ENCODE data around the gene C15orf61. TPM values are rescaled to one million over a fixed set of nuclear protein-coding genes. Genes with fewer than 3 reads are reported as not detected.
A peak's percentile ranks its signal among the peaks of the same experiment; 100 is the strongest.

C15orf61 gene
- polyA plus RNA-seq, 1 experiment = 3.2 TPM

DNA sequence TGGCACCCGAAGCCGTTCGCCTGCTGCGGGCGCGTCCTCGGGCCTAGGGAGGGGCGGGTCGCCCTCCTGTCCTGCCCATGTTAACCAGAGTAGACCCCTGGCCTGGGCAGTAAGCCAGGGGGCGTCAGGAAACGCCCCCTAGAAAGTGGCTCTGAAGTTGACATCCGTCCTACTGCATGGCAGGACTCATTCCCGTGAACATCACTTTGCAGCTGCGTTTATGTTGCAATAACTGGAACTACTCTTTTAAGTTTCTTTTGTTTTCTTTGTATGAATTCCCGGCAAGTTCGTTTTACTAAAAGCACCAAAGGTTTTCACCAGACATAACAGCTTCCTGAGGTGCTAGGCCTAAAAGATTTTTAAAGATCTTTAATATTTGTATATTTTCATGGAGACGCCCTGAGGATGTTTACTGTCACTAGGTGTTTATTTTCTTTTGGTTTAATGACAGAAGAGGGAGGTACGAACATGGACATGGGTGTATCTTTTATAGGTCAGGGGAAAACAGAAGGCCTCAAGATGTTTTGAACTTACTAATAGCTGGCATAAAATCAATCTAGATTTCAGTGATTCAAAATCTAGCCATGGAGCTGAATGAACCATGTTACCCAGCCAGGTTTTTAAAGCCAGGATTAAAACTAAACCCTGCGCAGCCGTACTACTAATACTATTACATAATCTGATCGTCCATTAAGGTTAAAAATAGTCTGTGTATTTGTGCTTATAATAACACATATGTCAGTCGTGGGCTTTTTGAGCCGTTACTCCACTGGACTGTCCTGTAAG is 1.0 kb downstream of the C15orf61 start:
- CTCF ChIA-PET = interaction anchor here (0.8 to 1.3 kb wide), 3 partner anchors 21 to 314 kb away, joined by 3 to 5 read pairs (median 4); no protein-coding TSS in a partner anchor
- no peak for DNase-seq (ENCODE audit: low read depth, low spot score)
- Histone ChIP-seq H3K27me3 (ENCODE audit: control insufficient read depth, insufficient read depth, low read length) (no peaks in the 10 kb centered on the region), H3K9me3 (ENCODE audit: control insufficient read depth, insufficient read depth, low read length) (no peaks in the 10 kb centered on the region; the same call in 1 of the 2 replicates), H3K27ac (ENCODE audit: low read depth, low read length) (peak overlapping the region; percentile 90), H3K4me3 (ENCODE audit: low read depth, low read length) (peak overlapping the region; percentile 82)
- TF ChIP-seq, protein P1, sequence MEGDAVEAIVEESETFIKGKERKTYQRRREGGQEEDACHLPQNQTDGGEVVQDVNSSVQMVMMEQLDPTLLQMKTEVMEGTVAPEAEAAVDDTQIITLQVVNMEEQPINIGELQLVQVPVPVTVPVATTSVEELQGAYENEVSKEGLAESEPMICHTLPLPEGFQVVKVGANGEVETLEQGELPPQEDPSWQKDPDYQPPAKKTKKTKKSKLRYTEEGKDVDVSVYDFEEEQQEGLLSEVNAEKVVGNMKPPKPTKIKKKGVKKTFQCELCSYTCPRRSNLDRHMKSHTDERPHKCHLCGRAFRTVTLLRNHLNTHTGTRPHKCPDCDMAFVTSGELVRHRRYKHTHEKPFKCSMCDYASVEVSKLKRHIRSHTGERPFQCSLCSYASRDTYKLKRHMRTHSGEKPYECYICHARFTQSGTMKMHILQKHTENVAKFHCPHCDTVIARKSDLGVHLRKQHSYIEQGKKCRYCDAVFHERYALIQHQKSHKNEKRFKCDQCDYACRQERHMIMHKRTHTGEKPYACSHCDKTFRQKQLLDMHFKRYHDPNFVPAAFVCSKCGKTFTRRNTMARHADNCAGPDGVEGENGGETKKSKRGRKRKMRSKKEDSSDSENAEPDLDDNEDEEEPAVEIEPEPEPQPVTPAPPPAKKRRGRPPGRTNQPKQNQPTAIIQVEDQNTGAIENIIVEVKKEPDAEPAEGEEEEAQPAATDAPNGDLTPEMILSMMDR (IDR thresholded peaks at IDR 0.05; ENCODE audit: low read depth, low read length) = no peak
- POLR2A ChIA-PET = interaction anchor here (0.5 to 1.5 kb wide), 4 partner anchors 11 to 264 kb away, joined by 3 to 4 read pairs (median 3); partner anchors contain the start of gene MAP2K5

DNA sequence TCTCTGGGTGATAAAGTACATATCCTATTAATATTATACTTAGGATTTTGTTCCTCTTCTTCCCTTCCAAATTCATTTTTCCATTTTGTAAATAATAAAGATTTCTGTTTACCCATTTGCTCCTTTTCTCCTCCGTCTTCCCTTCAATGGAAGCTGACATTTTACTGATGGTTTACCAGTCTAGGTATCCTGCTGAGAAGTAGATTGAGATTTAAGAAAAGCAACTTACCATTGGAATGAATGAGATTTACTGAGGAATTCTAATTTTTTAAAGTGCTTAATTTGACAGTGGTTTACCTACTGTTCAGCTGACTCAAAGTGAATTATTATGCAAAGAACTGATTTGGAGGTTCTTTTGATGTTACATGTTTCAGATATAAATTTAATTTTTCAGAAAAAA is 2.4 kb downstream of the C15orf61 start:
- Histone ChIP-seq H3K9me3 (ENCODE audit: control insufficient read depth, insufficient read depth, low read length) (no peaks in the 10 kb centered on the region; the same call in 1 of the 2 replicates), H3K27ac (ENCODE audit: low read depth, low read length) (no peak overlapping the region), H3K27me3 (ENCODE audit: control insufficient read depth, insufficient read depth, low read length) (no peaks in the 10 kb centered on the region), H3K4me3 (ENCODE audit: low read depth, low read length) (peak overlapping the region; percentile 82; the same call in 1 of the 2 replicates)
- ChIA-PET POLR2A (no interaction called here), CTCF (no interaction called here)
- TF ChIP-seq, protein P1 (IDR thresholded peaks at IDR 0.05; ENCODE audit: low read depth, low read length) = no peak
- DNase-seq (ENCODE audit: low read depth, low spot score) = no peak

DNA sequence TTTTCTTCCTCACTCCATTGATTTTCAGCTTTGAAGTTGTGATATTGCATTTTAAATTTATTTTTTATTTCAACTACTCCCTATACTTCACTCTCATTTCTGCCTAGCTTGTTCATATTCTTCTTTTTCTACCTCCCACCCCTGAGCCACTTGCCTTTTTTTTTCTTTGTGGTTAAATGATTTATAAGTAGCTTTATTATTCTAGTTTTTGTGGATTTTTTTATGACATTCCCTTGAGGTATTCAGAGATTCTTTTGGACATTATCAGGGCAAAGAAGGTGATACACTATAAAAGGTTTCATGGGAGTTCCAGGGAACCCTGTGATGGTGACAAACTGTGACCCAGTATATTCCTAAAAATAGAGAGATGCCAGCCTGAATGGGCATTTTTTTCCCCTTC is 3.3 kb downstream of the C15orf61 start:
- H3K27me3 ChIP-seq (ENCODE audit: control insufficient read depth, insufficient read depth, low read length) = no peaks in the 10 kb centered on the region
- TF ChIP-seq, protein P1 (IDR thresholded peaks at IDR 0.05; ENCODE audit: low read depth, low read length) = no peak
- H3K9me3 ChIP-seq (ENCODE audit: control insufficient read depth, insufficient read depth, low read length) = no peaks in the 10 kb centered on the region; the same call in 1 of the 2 replicates
- no peak for DNase-seq (ENCODE audit: low read depth, low spot score)
- POLR2A ChIA-PET = no interaction called here
- no peak overlapping the region for H3K27ac ChIP-seq (ENCODE audit: low read depth, low read length)
- no peak overlapping the region for H3K4me3 ChIP-seq (ENCODE audit: low read depth, low read length)
- CTCF ChIA-PET = interaction anchor here (0.7 kb wide), 1 partner anchor 308 kb away, joined by 3 read pairs; no protein-coding TSS in a partner anchor

DNA sequence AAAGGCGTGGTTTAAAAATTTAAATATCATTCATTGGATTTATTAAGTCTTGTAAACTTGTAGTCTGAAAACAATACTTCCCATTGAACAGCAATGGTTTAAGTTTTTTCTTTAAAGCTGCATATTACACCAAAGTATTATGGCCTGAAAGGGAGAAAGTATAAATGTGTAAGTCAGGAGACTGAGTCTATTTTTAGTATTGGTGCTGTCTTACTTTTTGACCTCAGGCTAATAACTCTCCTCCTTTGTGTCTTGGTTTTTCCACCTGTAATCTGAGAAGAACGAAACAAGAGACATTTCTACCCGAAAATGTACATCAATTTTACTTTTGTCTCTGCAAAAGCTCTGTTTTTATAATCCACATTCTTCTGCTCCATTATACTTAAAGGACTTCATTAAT is 7.6 kb downstream of the C15orf61 start:
- Histone ChIP-seq H3K9me3 (ENCODE audit: control insufficient read depth, insufficient read depth, low read length) (no peaks in the 10 kb centered on the region), H3K27me3 (ENCODE audit: control insufficient read depth, insufficient read depth, low read length) (no peaks in the 10 kb centered on the region), H3K4me3 (ENCODE audit: low read depth, low read length) (no peak overlapping the region), H3K27ac (ENCODE audit: low read depth, low read length) (no peak overlapping the region)
- DNase-seq (ENCODE audit: low read depth, low spot score) = no peak
- ChIA-PET POLR2A (no interaction called here), CTCF (interaction anchor here (1.4 kb wide), 1 partner anchor 71 kb away, joined by 5 read pairs; no protein-coding TSS in a partner anchor)
- TF ChIP-seq, protein P1 (IDR thresholded peaks at IDR 0.05; ENCODE audit: low read depth, low read length) = no peak

DNA sequence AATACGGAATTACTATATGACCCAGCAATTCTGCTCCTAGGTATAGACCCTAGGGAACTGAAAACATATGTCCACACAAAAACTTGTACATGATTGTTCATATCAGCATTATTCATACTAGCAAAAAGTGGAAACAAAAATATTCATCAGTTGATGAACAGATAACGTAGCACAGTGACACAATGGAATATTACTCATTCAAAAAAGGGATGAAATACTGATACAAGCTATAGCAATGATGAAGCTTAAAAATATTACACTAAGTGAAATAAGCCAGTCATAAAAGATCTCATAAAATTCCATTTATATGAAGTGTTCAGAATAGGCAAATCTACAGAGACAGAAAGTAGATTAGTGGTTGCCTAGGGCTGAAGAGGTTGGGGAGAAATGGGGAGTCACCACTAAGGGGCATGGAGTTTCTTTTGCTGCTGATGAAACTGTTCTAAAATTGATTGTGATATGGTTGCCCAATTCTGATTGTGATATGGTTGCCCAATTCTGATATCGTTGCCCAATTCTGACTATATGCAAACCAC is 10.5 kb downstream of the C15orf61 start:
- ChIA-PET CTCF (interaction anchor here (1.3 kb wide), 1 partner anchor 75 kb away, joined by 4 read pairs; no protein-coding TSS in a partner anchor), POLR2A (no interaction called here)
- no peaks in the 10 kb centered on the region for H3K9me3 ChIP-seq (ENCODE audit: control insufficient read depth, insufficient read depth, low read length)
- H3K27me3 ChIP-seq (ENCODE audit: control insufficient read depth, insufficient read depth, low read length) = no peaks in the 10 kb centered on the region
- TF ChIP-seq, protein P1 (IDR thresholded peaks at IDR 0.05; ENCODE audit: low read depth, low read length) = no peak
- H3K27ac ChIP-seq (ENCODE audit: low read depth, low read length) = no peak overlapping the region
- no peak for DNase-seq (ENCODE audit: low read depth, low spot score)
- H3K4me3 ChIP-seq (ENCODE audit: low read depth, low read length) = no peak overlapping the region
